HG02981 (cell line): ENCODE data around the gene DXO.

Experiments
- ATAC-seq: cut with Tn5 transposase; IDR thresholded peaks from one replicate; pipeline ENCODE4 v1.9.1; 2021; ENCODE audit warnings: mild to moderate bottlenecking, moderate library complexity; ENCODE audit not compliant: unreplicated experiment

DXO gene

DNA sequence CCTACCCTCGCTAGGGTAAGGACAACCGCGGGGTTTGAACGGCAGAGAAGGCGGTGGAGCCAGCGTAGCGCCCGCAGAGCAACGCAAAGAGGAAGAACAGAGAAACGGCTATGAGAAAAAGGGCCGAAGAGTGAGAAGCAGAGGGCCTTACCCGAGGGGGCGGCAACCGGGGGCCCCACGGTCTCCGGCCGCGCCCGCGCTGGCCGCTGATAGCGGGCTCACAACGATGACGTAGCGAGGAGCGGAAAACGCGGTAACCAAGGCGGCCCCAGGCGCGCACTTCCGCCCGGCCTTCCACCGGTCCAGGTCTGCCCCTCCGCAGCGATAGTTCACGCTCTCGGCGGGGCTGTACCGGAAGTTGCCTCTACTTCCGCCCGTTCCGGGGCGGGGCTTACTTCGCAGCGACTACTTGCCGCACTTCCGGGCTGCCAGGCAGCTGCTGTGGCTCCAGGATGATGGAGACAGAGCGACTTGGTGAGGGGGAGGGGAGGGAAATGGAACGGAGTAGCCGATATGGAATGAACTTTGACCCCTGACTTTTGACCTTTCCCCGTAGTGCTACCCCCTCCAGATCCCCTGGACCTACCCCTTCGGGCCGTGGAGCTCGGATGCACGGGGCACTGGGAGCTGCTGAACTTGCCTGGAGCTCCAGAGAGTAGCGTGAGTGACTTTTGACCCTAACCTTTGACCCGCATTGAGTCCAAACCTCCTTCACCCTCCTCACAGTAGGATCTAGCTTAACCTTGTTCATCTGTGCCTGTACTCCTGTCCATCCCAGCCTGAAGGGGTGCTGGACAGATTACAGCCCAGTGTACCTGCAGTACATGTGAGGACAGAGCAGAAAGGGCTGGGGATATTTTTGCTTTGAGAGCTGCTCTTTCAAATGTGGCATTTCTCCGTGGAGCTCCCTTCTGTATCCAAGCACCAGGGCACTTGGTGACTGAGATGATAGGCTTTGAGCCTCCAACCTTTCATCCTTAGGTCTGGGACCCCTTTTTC, 12.9 kb downstream of the DXO start, which contains the start of the genes NELFE and SKIC2:
TSS of gene NELFE (minus strand) at position 231 of the 999 bp plus-strand sequence. CDS start 525 bp downstream, outside the sequence.
TSS of gene SKIC2 (plus strand) at position 435 of the 999 bp plus-strand sequence. CDS start at position 453, 18 bp downstream.
- ATAC-seq = peak; percentile 97

DNA sequence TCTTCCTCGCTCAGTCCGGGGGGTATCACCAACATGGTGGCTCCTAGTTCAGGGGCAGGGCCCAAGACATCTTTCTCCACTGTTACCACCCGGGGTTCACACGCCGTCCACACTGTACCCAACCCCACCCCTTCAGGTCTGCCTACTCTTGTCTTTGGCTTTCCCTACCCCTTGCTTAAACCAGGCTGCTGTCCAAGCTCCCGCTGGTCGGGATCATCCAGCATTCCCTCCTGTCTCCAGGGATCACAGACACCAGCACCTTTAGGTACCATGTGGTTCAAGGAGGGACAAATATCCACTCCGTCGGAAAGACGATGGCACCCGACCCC, 13.6 kb downstream of the DXO start:
- no peak for ATAC-seq

DNA sequence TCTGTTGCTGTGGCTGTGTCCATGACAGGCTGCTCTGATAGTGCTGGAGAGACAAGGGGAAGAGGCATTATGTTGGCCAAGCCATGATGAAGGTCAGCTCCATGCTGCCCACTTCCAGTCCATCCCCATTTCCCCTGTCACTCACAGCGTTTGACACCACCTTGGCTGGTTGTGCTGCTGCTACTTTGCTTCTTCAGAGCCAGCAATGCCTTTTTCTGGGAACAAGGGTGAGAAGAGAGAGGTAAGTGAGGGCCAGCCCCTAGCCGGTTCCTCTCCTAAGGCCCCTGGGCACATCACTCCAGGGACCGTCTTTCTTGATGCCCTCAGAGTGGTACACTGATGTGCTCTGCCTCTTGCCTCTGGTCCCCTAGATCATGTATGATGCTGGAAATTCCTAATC, 15.1 kb downstream of the DXO start:
- no peak for ATAC-seq

DNA sequence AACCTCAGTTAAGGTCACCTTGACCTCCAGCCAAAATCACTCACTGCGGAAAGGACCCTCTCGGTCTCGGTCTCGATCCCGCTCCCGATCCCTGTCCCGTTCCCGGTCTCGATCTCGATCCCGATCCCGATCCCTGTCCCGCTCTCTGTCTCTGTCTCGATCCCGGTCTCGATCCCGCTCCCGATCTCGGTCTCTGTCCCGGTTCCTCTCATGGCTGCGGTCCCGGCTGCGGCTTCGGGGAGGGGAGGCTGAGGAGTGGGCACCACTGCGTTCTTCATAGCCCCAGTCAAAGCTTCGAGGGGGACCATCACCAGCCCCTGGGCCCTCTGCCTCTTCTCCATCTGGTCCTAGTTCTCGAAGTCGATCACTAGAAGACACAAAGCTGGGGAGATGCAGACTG, 17.4 kb downstream of the DXO start:
- ATAC-seq = no peak

DNA sequence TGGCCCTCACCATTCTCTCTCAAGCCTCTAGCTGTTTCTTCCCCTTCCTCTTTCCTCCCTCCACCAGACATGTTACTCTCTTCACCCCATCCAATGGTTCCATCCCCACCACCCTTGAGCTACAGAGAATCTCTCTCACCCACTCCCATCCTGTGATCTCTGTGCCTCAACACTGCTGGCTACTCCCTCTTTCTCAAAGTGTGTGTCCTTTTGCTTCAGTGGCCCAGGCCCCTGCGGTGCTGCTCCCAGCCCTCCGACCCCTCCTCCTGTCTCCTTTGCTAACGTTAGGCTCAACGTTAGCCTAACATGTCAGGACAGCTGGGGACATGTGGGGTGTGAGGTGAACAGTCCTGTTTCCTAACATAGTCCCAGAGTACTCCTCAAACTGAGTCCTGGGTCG, 19.0 kb downstream of the DXO start:
- ATAC-seq = no peak

DNA sequence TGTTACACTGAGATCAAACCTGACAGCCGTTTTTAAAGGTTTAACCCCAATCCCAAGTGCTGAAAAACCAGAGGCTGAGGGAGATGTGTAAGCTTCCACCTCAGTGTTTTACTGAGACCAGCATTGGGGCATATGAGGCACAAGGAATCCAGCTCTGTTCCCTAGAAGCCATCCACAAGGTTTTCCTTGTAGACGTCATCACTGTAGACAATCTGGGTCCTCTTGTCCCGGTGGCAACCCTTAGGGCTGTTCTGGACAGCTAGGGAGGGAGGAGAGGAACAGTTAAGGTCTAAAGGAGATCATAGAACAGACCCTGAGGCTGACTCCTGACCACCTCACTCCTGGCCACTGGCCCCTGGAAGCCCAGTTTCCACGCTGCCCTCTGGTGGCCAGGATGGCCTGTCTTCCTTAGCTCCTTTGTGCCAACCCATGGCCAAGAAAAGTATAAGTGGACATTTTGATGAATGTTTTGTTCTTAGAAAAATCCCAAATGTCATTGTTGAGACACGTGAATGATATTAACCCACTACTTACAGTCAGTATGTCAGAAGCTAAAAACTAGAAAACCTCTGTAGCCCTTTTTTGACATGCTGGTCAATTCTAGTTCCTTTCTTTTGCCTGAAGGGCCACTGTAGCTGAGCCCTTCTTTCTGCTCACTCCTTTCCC, 19.7 kb downstream of the DXO start:
- no peak for ATAC-seq

DNA sequence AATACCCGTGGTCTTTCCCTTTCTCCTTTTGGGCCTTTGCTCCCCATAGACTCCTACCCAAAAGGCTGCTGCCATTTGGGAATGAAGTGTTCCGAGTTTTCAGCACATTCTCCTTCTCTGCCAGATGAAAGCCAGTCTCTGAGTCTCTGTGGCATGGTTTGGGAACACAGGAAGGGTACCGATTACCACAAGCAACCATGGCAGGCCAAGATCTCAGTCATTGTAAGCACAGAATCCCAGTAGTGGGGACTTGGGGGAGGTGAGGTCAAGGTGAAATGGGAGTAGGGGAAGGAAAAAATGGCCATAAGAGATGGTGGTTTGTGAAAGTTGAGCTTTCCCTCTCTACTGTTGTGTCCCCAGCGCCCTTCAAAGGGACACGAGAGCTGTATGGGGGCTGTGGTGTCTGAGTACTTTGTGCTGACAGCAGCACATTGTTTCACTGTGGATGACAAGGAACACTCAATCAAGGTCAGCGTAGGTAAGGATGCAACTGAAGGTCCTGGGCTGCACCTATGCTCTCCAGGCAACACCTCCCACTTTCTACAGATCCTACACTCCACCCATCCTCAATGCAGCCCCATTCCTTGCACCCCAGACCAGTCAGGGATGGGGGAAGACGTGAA, 21.9 kb downstream of the DXO start:
- no peak for ATAC-seq

DNA sequence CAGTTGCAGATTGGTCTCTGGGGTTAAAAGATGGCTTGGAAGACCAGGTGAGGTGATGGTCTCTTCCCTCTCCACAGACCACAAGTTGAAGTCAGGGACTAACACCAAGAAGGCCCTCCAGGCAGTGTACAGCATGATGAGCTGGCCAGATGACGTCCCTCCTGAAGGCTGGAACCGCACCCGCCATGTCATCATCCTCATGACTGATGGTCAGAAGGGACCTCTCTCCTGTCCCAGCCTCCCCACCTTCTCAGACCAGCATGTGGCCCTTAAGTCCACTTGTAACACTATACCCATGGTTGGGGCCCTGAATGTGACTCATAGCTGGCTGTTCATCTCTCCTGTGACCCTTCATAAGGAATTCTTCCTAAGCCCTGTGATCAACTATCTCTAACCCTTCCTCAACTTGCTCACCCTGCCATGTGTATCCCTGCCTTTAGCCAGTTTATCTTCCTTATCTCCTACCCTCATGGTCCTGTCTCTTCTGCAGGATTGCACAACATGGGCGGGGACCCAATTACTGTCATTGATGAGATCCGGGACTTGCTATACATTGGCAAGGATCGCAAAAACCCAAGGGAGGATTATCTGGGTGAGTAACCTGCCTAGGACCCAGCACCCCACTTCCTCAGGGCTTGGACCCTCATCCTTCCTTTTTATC, 23.1 kb downstream of the DXO start:
- no peak for ATAC-seq

DNA sequence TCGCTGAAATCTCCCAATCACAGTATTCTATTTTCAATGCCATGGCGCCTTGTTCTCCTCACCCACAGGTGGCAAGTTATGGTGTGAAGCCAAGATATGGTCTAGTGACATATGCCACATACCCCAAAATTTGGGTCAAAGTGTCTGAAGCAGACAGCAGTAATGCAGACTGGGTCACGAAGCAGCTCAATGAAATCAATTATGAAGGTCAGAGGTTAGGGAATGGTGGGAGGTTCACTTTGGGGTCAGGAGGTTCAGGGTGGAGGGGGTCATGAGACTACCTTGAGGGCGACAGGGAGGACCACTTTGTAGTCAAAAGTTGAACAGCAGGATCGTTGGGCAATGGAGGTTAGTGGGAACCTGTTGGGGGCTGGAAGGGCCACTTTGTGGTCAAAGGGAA, 23.6 kb downstream of the DXO start:
- no peak for ATAC-seq

DNA sequence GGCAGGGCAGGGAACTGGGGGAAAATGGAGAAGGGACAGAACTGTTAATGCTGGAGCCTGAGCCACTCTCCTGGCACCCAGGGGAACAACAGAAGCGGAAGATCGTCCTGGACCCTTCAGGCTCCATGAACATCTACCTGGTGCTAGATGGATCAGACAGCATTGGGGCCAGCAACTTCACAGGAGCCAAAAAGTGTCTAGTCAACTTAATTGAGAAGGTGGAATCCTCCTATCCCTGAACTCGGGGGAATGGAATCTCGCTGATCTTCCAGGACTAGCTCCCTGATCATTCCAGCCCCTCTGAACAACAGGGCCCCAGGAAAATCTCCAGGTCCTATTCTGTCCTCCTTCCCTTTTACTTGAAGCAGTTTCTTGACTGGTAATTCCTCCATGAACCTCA, 24.1 kb downstream of the DXO start:
- no peak for ATAC-seq

DNA sequence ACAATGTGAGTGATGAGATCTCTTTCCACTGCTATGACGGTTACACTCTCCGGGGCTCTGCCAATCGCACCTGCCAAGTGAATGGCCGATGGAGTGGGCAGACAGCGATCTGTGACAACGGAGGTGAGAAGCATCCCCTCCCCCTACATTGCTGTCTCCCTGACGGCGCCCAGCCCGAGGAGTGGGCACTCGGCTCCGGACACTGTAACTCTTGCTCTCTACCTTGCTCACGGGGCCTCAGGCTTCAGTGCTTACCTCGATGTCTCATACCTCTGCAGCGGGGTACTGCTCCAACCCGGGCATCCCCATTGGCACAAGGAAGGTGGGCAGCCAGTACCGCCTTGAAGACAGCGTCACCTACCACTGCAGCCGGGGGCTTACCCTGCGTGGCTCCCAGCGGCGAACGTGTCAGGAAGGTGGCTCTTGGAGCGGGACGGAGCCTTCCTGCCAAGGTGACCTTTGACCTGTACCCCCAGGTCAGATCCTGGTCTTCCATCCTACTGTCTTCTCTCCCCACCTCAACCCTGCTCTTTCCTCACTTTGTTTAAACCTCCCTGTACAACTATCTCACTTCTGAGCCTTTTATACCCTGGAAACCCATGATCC, 24.8 kb downstream of the DXO start:
- ATAC-seq = no peak

DNA sequence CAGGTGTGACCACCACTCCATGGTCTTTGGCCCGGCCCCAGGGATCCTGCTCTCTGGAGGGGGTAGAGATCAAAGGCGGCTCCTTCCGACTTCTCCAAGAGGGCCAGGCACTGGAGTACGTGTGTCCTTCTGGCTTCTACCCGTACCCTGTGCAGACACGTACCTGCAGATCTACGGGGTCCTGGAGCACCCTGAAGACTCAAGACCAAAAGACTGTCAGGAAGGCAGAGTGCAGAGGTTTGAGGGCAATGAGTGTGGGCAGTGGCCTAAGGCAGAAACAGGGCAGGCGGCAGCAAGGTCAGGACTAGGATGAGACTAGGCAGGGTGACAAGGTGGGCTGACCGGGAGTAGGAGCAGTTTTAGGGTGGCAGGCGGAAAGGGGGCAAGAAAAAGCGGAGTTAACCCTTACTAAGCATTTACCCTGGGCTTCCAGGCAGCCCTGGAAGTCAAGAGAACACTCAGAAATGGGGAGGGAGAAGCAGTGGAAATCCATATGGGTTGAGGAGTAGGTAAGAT, 25.5 kb downstream of the DXO start:
- no peak for ATAC-seq

DNA sequence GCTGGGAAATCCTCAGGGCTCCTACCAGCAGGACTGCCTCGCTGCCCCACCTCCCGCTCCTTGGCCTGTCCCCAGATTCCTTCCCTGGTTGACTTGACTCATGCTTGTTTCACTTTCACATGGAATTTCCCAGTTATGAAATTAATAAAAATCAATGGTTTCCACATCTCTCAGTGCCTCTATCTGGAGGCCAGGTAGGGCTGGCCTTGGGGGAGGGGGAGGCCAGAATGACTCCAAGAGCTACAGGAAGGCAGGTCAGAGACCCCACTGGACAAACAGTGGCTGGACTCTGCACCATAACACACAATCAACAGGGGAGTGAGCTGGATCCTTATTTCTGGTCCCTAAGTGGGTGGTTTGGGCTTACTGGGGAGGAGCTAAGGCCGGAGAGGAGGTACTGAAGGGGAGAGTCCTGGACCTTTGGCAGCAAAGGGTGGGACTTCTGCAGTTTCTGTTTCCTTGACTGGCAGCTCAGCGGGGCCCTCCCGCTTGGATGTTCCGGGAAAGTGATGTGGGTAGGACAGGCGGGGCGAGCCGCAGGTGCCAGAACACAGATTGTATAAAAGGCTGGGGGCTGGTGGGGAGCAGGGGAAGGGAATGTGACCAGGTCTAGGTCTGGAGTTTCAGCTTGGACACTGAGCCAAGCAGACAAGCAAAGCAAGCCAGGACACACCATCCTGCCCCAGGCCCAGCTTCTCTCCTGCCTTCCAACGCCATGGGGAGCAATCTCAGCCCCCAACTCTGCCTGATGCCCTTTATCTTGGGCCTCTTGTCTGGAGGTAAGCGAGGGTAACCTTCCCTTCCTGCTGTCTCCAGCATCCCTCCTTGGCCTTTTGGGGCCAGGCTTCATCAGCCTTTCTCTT, 26.2 kb downstream of the DXO start, which contains the start of gene CFB:
TSS of gene CFB (plus strand) at position 589 of the 863 bp plus-strand sequence. CDS start at position 716, 127 bp downstream.
- no peak for ATAC-seq

DNA sequence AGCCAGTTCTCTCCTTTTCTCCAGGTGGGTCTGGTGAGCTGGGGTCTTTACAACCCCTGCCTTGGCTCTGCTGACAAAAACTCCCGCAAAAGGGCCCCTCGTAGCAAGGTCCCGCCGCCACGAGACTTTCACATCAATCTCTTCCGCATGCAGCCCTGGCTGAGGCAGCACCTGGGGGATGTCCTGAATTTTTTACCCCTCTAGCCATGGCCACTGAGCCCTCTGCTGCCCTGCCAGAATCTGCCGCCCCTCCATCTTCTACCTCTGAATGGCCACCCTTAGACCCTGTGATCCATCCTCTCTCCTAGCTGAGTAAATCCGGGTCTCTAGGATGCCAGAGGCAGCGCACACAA, 26.8 kb downstream of the DXO start:
- no peak for ATAC-seq

DNA sequence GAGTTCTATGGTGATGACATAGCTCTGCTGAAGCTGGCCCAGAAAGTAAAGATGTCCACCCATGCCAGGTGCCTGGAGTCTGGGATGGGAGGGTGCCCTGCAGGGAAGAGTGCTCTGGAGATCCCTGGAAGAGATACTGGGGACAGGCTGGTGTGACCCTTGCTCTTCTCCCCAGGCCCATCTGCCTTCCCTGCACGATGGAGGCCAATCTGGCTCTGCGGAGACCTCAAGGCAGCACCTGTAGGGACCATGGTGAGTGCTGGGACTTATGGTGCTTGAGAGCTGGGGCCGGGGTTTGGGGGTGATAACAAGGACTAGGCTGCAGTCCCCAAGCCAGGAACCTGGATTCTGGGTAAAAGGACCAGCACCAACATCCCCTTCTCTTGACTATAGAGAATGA, 28.2 kb downstream of the DXO start:
- ATAC-seq = no peak

DNA sequence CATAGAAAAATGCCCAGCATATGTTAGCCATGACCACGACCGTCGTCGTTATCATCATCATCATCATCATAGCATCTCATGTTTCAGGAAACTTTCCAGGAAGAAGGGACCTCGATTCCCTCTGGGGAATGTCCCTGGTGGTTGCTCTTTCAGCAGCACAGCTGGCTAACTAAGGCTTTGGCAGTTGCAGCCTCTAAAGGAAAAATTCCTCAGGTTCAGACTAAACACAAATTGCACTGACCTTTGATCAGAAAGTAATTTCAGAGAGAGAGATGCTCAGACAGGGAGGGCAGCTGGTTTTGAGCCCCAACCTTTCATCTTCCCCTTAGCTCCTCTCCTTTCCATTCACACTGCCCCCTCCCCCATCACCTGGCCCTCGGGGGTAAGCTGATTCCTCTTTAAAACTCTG, 31.7 kb downstream of the DXO start:
- ATAC-seq = no peak

DNA sequence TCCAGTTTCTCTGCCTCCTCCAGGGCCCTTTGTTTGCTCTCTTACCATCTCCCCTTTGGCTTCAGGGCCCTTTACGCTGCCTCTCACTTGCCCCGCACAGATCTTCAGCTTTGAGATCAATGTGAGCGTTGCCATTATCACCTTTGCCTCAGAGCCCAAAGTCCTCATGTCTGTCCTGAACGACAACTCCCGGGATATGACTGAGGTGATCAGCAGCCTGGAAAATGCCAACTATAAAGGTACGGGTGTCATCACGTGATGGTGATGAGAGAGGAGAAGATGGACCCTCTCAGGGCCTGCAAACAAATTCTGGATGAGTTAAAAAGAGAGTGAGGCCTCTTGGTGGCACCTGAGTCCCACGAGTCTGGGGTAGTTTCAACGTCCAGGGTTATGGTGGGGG, 36.1 kb downstream of the DXO start:
- no peak for ATAC-seq

DNA sequence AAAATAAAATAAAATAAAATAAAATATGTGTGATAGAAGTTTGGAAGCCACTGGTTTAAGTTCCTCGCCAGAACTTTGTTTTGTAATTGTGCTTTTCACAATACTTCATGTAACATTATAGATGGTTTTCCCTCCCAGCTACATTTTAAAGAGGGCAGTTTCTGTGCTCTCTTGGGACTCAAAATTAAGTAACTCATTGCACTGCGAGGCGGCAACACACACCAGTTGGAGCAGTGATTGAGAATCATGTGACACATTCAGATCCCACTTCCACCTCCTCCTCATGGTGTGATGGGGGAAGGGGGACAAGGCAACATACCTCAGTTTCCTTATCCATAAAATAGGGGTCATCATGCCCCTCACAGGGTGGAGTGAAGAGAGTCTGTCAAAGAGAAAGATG, 36.9 kb downstream of the DXO start:
- ATAC-seq = no peak

DNA sequence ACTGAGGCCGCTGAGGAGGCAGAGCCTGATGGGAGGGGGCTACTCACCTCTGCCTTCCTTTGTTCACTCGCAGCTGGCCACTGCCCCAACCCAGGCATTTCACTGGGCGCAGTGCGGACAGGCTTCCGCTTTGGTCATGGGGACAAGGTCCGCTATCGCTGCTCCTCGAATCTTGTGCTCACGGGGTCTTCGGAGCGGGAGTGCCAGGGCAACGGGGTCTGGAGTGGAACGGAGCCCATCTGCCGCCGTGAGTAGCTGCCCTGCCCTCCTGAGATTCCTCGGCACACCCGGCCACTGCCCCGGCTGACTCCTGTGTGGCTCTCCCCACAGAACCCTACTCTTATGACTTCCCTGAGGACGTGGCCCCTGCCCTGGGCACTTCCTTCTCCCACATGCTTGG, 38.4 kb downstream of the DXO start:
- no peak for ATAC-seq
